ENCODE data around the gene MCC. TPM values are rescaled to one million over a fixed set of nuclear protein-coding genes. Genes with fewer than 3 reads are reported as not detected.

Gene MCC
- total and polyA plus RNA-seq, 12 donors, result 4.2 to 34.1 (median 25.2) TPM

DNA sequence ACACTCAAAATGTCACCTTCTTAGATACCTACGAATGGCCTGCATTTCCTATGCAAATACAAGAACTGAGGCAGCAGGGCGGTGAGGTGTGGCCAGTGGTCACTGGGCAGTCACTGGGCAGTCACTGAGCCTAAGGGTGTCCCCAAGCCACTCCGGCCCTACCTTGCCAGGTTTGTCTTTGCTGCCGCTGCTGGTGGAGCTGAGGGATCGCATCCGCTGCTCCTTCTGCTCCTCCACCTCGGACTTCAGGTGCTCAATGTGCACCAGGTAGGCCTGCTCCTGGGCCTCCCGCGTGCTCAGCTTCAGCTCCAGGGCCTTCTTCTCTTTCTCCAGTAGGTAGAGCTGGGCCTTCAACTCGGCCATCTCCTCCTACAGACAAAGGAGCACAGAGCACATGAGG is 439.3 kb downstream of the MCC start:
- DNase-seq, result no peak
- H3K27ac ChIP-seq, result no peak overlapping the region
- no peaks in the 10 kb centered on the region for H3K9me3 ChIP-seq
- no peak overlapping the region for H3K4me3 ChIP-seq
- ATAC-seq, result no peak
- H3K36me3 ChIP-seq, result peaks cover 0 to 95% (median 31%) of the 10 kb centered on the region in 9 donors
- intact Hi-C loops (cut with DNase I), result loop anchor here in 6 of 10 donors (2.0 to 10.0 kb wide), 3 partner anchors 246 to 286 kb away; no protein-coding TSS in a partner anchor
- TF ChIP-seq, protein P1, sequence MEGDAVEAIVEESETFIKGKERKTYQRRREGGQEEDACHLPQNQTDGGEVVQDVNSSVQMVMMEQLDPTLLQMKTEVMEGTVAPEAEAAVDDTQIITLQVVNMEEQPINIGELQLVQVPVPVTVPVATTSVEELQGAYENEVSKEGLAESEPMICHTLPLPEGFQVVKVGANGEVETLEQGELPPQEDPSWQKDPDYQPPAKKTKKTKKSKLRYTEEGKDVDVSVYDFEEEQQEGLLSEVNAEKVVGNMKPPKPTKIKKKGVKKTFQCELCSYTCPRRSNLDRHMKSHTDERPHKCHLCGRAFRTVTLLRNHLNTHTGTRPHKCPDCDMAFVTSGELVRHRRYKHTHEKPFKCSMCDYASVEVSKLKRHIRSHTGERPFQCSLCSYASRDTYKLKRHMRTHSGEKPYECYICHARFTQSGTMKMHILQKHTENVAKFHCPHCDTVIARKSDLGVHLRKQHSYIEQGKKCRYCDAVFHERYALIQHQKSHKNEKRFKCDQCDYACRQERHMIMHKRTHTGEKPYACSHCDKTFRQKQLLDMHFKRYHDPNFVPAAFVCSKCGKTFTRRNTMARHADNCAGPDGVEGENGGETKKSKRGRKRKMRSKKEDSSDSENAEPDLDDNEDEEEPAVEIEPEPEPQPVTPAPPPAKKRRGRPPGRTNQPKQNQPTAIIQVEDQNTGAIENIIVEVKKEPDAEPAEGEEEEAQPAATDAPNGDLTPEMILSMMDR (IDR thresholded peaks at IDR 0.05), result no peak
- 95 to 97% methylated on average over 10 of the region's 10 CpGs for WGBS, 2 donors
- H3K4me1 ChIP-seq, result peaks cover 0 to 52% (median 32%) of the 10 kb centered on the region in 9 donors
- no peaks in the 10 kb centered on the region for H3K27me3 ChIP-seq

DNA sequence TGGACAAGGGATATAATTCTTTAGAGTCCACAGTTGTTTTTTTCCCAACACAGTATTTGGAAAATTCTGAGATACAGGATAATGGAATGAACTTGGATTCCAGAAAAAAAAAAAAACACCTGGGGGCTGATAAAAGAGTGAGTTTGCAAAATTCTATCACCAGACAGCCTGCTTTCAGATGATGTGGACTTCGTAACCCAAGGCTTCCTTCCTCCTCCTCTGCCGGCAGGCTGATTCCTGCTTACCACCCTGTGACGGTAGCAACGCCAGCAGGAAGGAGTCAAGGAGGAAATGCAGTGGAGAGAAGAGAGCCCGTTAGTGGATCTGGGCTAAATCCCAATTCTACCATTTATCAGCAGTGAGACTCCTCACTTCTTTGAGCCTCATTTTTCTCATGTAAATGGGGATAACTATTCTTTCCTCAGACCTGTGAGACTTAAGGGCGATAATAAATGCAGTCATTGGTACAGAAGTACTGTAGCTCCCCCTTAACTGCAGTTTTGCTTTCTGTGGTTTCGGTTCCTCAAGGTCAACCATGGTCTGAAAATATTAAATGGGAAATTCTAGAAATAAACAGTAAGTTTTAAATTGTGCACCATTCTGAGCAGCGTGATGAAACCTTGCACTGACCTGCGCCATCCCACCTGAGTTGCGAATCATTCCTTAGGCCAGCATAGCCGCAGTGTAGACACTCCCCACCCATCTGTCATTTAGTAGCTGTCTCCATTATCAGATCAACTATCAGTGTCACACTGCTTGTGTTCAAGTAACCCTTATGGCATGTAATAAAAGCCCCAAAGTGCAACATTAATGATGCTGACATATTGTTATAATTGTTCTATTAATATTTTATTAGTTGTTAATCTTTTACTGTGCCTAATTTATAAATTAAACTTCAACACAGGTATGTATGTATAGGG is 440.3 kb downstream of the MCC start:
- H3K27ac ChIP-seq, result peak overlapping the region in 3 of 10 donors; percentile 4 to 79 (median 19)
- TF ChIP-seq, protein P1 (IDR thresholded peaks at IDR 0.05), result no peak

DNA sequence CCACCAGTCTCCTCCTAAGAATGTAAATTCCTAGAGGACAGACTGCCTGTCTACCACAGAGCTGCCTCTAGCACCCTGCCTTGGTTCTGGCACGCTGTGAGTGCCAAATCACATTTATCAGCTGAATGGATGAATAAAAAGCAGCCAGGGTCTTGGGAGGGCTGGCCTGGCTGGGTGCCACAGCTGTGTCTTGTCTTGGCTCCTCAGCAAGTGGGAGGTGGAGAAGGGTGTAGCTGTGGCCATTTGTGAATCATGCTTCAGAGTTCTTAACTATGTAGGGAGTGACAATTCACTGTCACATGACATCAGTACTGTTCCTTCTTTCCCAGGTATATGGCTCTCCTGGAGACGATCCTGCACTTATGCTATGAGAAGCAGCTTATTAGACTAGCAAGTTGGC is 441.0 kb downstream of the MCC start:
- Histone ChIP-seq H3K36me3 (peaks cover 0 to 94% (median 24%) of the 10 kb centered on the region in 9 donors), H3K27me3 (no peaks in the 10 kb centered on the region), H3K4me3 (no peak overlapping the region), H3K27ac (peak overlapping the region in 3 of 10 donors; percentile 4 to 79 (median 19)), H3K4me1 (peaks cover 4 to 51% (median 34%) of the 10 kb centered on the region in 9 donors), H3K9me3 (no peaks in the 10 kb centered on the region)
- ATAC-seq (no peak), DNase-seq (no peak)
- WGBS, 2 donors, result 67 to 74% methylated on average over 2 of the region's 2 CpGs
- TF ChIP-seq, protein P1 (IDR thresholded peaks at IDR 0.05), result no peak
- intact Hi-C loops (cut with DNase I), result loop anchor here in 5 of 10 donors (10.0 kb wide), 2 partner anchors 248 to 288 kb away; no protein-coding TSS in a partner anchor

More for the DNA sequence above, 440.3 kb downstream of the MCC start:
- 72 to 76% methylated on average over 11 of the region's 11 CpGs for WGBS, 2 donors
- Histone ChIP-seq H3K4me1 (peaks cover 4 to 58% (median 34%) of the 10 kb centered on the region in 9 donors), H3K4me3 (peak overlapping the region in 1 of 10 donors; percentile 18), H3K36me3 (peaks cover 0 to 95% (median 25%) of the 10 kb centered on the region in 9 donors), H3K27me3 (no peaks in the 10 kb centered on the region), H3K9me3 (no peaks in the 10 kb centered on the region)
- DNase-seq, result no peak
- intact Hi-C loops (cut with DNase I), result loop anchor here in 6 of 10 donors (2.0 to 10.0 kb wide), 3 partner anchors 247 to 287 kb away; no protein-coding TSS in a partner anchor
- peak in 2 of 8 donors; percentile 40 to 41 for ATAC-seq

DNA sequence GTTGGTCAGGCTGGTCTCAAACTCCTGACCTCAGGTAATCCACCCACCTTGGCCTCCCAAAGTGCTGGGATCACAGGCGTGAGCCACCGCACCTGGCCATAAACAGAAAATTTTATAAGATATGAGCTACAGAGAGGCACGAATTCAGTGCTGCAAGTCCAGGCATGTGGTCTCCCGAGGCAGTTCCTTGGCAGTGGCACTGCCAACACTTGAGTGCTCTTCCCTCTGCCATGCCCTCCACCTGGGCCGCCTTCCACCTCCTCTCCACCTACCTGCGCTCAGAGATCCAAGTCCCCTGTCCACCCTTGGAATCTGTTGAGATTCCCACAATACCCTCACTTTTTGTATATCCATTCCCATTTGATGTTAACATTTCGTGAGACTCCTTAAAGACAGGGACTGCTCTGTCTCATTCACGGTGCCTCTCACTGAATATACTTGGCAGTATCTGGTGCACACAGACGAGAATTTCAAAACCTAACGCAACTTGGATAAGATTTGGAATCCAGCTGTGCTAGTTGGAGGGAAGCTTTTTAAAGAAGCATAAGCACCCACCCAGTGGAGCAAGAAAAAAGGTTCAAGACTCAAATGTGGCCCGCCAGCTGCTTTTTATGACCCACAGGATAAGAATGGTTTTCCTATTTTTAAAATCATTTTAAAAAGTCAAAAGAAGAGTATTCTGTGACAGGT is 443.3 kb downstream of the MCC start:
- no peak for DNase-seq
- Histone ChIP-seq H3K4me1 (peaks cover 4 to 29% (median 17%) of the 10 kb centered on the region in 9 donors), H3K36me3 (peaks cover 0 to 91% (median 23%) of the 10 kb centered on the region in 9 donors), H3K4me3 (no peak overlapping the region), H3K9me3 (no peaks in the 10 kb centered on the region), H3K27me3 (no peaks in the 10 kb centered on the region), H3K27ac (peak overlapping the region in 1 of 10 donors; percentile 0)
- intact Hi-C loops (cut with DNase I), result loop anchor here in 5 of 10 donors (5.0 to 10.0 kb wide), 3 partner anchors 250 to 290 kb away; no protein-coding TSS in a partner anchor
- TF ChIP-seq, protein P1 (IDR thresholded peaks at IDR 0.05), result no peak
- ATAC-seq, result peak in 1 of 8 donors; percentile 53
- 73 to 78% methylated on average over 11 of the region's 11 CpGs for WGBS, 2 donors

Data from heart right ventricle (tissue), 16 donors.